Endothelial cell of umbilical vein (primary cell): Measurements from ENCODE around the gene CD53. TPM values are rescaled to one million over a fixed set of nuclear protein-coding genes. Genes with fewer than 3 reads are reported as not detected.

Experiments used
- BruUV-seq: library from RNA; stranded (reverse); fragments of 400-500 nt; replicated peaks from 2 replicates; lab custom pipeline; 2021; lab: Mats Ljungman, UMichigan
- CTCF ChIA-PET: fragments of 300-600, 350-600 bp; sonication (Branson Sonifier 250); formaldehyde crosslinking; loops from one replicate; lab custom pipeline; 2021; ENCODE audit warnings: antibody characterized with exemption, inconsistent platforms; lab: Charles Lee
- POLR2A ChIA-PET: fragments of 300-600, 350-600 bp; sonication (Branson Sonifier 250); formaldehyde crosslinking; loops from one replicate; lab custom pipeline; 2021; ENCODE audit warnings: antibody characterized with exemption, inconsistent platforms; lab: Charles Lee
- DNase-seq: peaks from one replicate; pipeline ENCODE4 v3.0.0-alpha.2; 2011; ENCODE audit warnings: low read depth, low spot score
- FAIRE-seq: peaks from 2 replicates; lab custom pipeline; 2011; peaks lifted over from hg19 to GRCh38; lab: Jason Lieb, UNC
- H2AFZ ChIP-seq: 2 replicates; pipeline ENCODE4 v1.6.0; 2012; ENCODE audit warnings: low read depth, low read length, control low read depth, inconsistent platforms
- H3K27ac ChIP-seq: 2 replicates; pipeline ENCODE4 v1.5.1; 2011; ENCODE audit warnings: low read depth, mild to moderate bottlenecking, control low read depth, low read length, moderate library complexity; ENCODE audit not compliant: insufficient read depth
- H3K27me3 ChIP-seq, 2 experiments: 2 replicates each; pipeline versions ENCODE4 v1.6.0 to v1.6.1; 2011; ENCODE audit warnings: low read length in 2 of 2, mixed read lengths in 1 of 2; ENCODE audit not compliant: control insufficient read depth in 2 of 2, insufficient read depth in 2 of 2
- H3K36me3 ChIP-seq, 2 experiments: 2 replicates in 1 of 2; 3 replicates in 1 of 2; pipeline ENCODE4 v1.5.1; 2011; ENCODE audit warnings: low read length in 2 of 2, mild to moderate bottlenecking in 1 of 2, moderate library complexity in 1 of 2; ENCODE audit not compliant: control insufficient read depth in 2 of 2, insufficient read depth in 2 of 2; ENCODE audit errors: extremely low read depth in 1 of 2
- H3K4me1 ChIP-seq: 3 replicates; pipeline ENCODE4 v1.5.1; 2011; ENCODE audit warnings: mild to moderate bottlenecking, low read length; ENCODE audit not compliant: control insufficient read depth, insufficient read depth; ENCODE audit errors: extremely low read depth
- H3K4me2 ChIP-seq: 2 replicates; pipeline ENCODE4 v1.6.1; 2011; ENCODE audit warnings: low read length, control low read depth, mixed read lengths; ENCODE audit not compliant: insufficient read depth
- H3K4me3 ChIP-seq, 3 experiments: fragments of 200-600 bp in 1 of 3; sonication (generic), shearing (Covaris generic) in 1 of 3; replicated peaks in 1 of 3; 2 replicates each; pipeline ENCODE4 v1.5.1; 2011 to 2016; ENCODE audit warnings: control low read depth in 3 of 3, low read length in 3 of 3, mild to moderate bottlenecking in 2 of 3, inconsistent platforms in 1 of 3, low read depth in 1 of 3, moderate library complexity in 1 of 3; ENCODE audit not compliant: insufficient read depth in 1 of 3
- H3K79me2 ChIP-seq: 2 replicates; pipeline ENCODE4 v1.6.0; 2012; ENCODE audit warnings: low read length, inconsistent platforms; ENCODE audit not compliant: control insufficient read depth, insufficient read depth
- H3K9ac ChIP-seq: replicated peaks from 2 replicates; pipeline ENCODE3; 2011; ENCODE audit warnings: low read length, control low read depth; ENCODE audit not compliant: insufficient read depth; ENCODE audit errors: extremely low read depth
- H3K9me1 ChIP-seq: replicated peaks from 3 replicates; pipeline ENCODE4 v1.6.0; 2011; ENCODE audit warnings: mild to moderate bottlenecking, low read length; ENCODE audit not compliant: control insufficient read depth, insufficient read depth; ENCODE audit errors: extremely low read depth
- H3K9me3 ChIP-seq: replicated peaks from 2 replicates; pipeline ENCODE4 v1.5.1; 2012; ENCODE audit warnings: low read length, inconsistent platforms; ENCODE audit not compliant: control insufficient read depth, insufficient read depth
- H4K20me1 ChIP-seq: replicated peaks from 2 replicates; pipeline ENCODE3; 2011; ENCODE audit warnings: mild to moderate bottlenecking, low read length; ENCODE audit not compliant: control insufficient read depth, insufficient read depth; ENCODE audit errors: extremely low read depth
- EZH2 ChIP-seq: IDR thresholded peaks from 2 replicates; pipeline ENCODE4 v1.6.1; 2012; ENCODE audit warnings: borderline replicate concordance, low read depth, mild to moderate bottlenecking, moderate library complexity, low read length, inconsistent platforms; ENCODE audit not compliant: severe bottlenecking
- FOS ChIP-seq: IDR thresholded peaks from 2 replicates; pipeline ENCODE4 v1.6.1; 2011; ENCODE audit warnings: mild to moderate bottlenecking, low read length, moderate library complexity, borderline replicate concordance; ENCODE audit not compliant: insufficient read depth
- GATA2 ChIP-seq: IDR thresholded peaks from 2 replicates; pipeline ENCODE4 v1.7.0; 2011; ENCODE audit warnings: low read depth, mild to moderate bottlenecking, moderate library complexity, mixed read lengths, low read length; ENCODE audit not compliant: insufficient read length, insufficient read depth
- JUN ChIP-seq: IDR thresholded peaks from 2 replicates; pipeline ENCODE4 v1.6.1; 2011; ENCODE audit warnings: borderline replicate concordance, low read depth; ENCODE audit not compliant: insufficient read length, insufficient read depth
- MYC ChIP-seq: IDR thresholded peaks from one replicate; pipeline ENCODE4 v1.6.1; 2011; ENCODE audit warnings: mild to moderate bottlenecking, low read depth, low read length
- dilution Hi-C: fragments of 300-500 bp; cut with MboI; formaldehyde crosslinking; loops from one replicate; pipeline ENCODE4 v1.15.0; 2019; ENCODE audit warnings: low sequenced_read_pairs; ENCODE audit not compliant: extremely low pct_ligation_motif_present
- intact Hi-C: fragments of 100-400 bp; cut with micrococcal nuclease; formaldehyde crosslinking; loops from one replicate; pipeline ENCODE4 v1.10.0; 2022
- polyA plus RNA-seq, 4 experiments: library from polyadenylated mRNA; depleted of rRNA in 3 of 4; stranded (reverse) in 3 of 4; unstranded in 1 of 4; fragments of >200 nt; gene quantifications; 2 replicates each; pipeline versions ENCODE4 v1.2.1 to v1.2.3, GENCODE V29; 2011 to 2012; ENCODE audit warnings: missing spikeins in 1 of 4
- total RNA-seq: library from RNA; stranded (reverse); gene quantifications from 2 replicates; pipeline ENCODE4 v1.2.3, GENCODE V29; 2021
- TF ChIP-seq, protein P1 (sequence below), 2 donors: IDR thresholded peaks; 1 replicate in 1 of 2; 2 replicates in 1 of 2; pipeline ENCODE4 v1.5.1; 2011; ENCODE audit warnings: low read length in 2 of 2, mild to moderate bottlenecking in 2 of 2, moderate library complexity in 2 of 2, control low read depth in 1 of 2, inconsistent platforms in 1 of 2, low read depth in 1 of 2; ENCODE audit not compliant: insufficient read depth in 1 of 2; ENCODE audit errors: extremely low read depth in 1 of 2
- TF ChIP-seq, protein P2 (sequence below): IDR thresholded peaks from 2 replicates; pipeline ENCODE4 v1.6.1; 2011; ENCODE audit not compliant: insufficient read depth, insufficient read length

CD53 gene
- total and polyA plus RNA-seq, 2 donors (not counting 3 experiments of a cell fraction or from before 2014, with no cell fraction given) = 0.35 TPM; not detected in 1

DNA sequence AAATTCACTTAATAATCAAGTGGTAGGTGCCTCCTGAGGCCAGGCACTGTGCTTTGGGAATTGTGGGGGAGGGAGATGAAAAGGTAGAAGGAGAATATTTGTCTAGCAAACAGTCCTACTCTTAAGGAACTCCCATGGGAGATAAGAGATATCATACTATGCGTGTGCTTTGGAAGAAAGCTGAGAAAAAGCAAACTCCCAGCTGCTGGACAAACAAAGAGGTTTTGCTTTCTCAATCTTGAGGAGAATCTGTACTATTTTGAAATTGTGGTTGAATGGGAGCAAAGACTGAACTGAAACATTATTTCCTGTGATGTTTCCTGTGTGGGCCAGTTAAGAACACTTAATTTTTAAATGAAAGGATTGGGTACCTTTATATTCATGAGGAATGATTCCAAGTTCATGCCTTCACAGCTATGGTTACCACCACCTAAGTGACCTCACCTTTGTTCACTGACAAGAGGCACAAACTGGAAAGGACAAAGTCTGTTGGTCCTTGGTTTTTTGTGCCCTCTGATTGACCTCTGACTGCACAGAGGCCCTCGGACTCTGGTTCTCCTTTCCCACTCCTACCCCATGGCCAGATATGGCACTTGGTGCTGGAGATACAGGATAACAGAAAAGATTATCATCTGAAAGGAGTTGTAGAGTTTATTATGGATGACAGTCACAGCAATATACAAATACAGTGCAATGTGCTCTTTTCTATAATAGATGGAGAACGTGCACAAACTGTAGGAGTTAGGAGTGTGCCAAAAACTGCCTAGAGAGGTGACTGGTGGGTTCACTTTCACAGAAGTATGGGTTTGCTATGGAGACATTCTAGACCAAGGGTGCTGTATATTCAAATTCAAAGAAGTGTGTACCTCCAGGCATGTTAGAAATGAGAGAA lies 1.6 kb downstream of the CD53 start:
- no peak for DNase-seq
- intact Hi-C loops = no loop called here
- no peaks in the 10 kb centered on the region for H3K9me1 ChIP-seq
- H3K79me2 ChIP-seq = no peaks in the 10 kb centered on the region
- H3K4me3 ChIP-seq = no peak overlapping the region
- CTCF ChIA-PET = no interaction called here
- no peak overlapping the region for H3K27ac ChIP-seq
- no peaks in the 10 kb centered on the region for H3K36me3 ChIP-seq
- H3K4me2 ChIP-seq = no peak overlapping the region
- TF ChIP-seq, protein P1, sequence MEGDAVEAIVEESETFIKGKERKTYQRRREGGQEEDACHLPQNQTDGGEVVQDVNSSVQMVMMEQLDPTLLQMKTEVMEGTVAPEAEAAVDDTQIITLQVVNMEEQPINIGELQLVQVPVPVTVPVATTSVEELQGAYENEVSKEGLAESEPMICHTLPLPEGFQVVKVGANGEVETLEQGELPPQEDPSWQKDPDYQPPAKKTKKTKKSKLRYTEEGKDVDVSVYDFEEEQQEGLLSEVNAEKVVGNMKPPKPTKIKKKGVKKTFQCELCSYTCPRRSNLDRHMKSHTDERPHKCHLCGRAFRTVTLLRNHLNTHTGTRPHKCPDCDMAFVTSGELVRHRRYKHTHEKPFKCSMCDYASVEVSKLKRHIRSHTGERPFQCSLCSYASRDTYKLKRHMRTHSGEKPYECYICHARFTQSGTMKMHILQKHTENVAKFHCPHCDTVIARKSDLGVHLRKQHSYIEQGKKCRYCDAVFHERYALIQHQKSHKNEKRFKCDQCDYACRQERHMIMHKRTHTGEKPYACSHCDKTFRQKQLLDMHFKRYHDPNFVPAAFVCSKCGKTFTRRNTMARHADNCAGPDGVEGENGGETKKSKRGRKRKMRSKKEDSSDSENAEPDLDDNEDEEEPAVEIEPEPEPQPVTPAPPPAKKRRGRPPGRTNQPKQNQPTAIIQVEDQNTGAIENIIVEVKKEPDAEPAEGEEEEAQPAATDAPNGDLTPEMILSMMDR (IDR thresholded peaks at IDR 0.05; ENCODE audit: extremely low read depth in 1 of 2, insufficient read depth in 1 of 2, low read depth in 1 of 2, low read length in 2 of 2) = no peak
- no peak for TF ChIP-seq MYC
- TF ChIP-seq, protein P2, sequence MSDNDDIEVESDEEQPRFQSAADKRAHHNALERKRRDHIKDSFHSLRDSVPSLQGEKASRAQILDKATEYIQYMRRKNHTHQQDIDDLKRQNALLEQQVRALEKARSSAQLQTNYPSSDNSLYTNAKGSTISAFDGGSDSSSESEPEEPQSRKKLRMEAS = no peak
- no peak for TF ChIP-seq FOS
- TF ChIP-seq JUN = no peak
- TF ChIP-seq EZH2 = no peak
- TF ChIP-seq GATA2 = no peak
- H3K27me3 ChIP-seq = no peaks in the 10 kb centered on the region
- H2AFZ ChIP-seq = no peak overlapping the region
- H3K9me3 ChIP-seq = no peaks in the 10 kb centered on the region
- FAIRE-seq = no peak
- H4K20me1 ChIP-seq = no peaks in the 10 kb centered on the region
- POLR2A ChIA-PET = no interaction called here
- dilution Hi-C loops = no loop called here
- no peaks in the 10 kb centered on the region for H3K4me1 ChIP-seq
- H3K9ac ChIP-seq = no peak overlapping the region
- no TSS peak for BruUV-seq
